Spleen (tissue), 11 donors: ENCODE measurements around the gene FOXI1. TPM values are rescaled to one million over a fixed set of nuclear protein-coding genes. Genes with fewer than 3 reads are reported as not detected.

Experiments used
- DNase-seq: peaks from one replicate; pipeline ENCODE4 v3.0.0-alpha.2; 2020
- H3K27ac ChIP-seq, 8 donors: fragments of 200-600 bp; sonication (generic) in 7 of 8; 1 replicate in 4 of 8; 2 replicates in 4 of 8; pipeline versions ENCODE4 v1.5.0 to v1.8.0; 2016 to 2021; ENCODE audit warnings: inconsistent platforms in 4 of 8, mild to moderate bottlenecking in 4 of 8, moderate library complexity in 1 of 8
- H3K27me3 ChIP-seq, 7 donors: fragments of 200-600 bp; sonication (generic) in 6 of 7; replicated peaks in 1 of 7; 1 replicate in 4 of 7; 2 replicates in 3 of 7; pipeline versions ENCODE4 v1.5.0 to v1.8.0; 2016 to 2021; ENCODE audit warnings: inconsistent platforms in 3 of 7, mild to moderate bottlenecking in 1 of 7
- H3K36me3 ChIP-seq, 6 donors: fragments of 200-600 bp; sonication (generic) in 5 of 6; 1 replicate in 4 of 6; 2 replicates in 2 of 6; pipeline versions ENCODE4 v1.5.0 to v1.8.0; 2016 to 2021; ENCODE audit warnings: inconsistent platforms in 2 of 6
- H3K4me1 ChIP-seq, 6 donors: fragments of 200-600 bp; sonication (generic) in 5 of 6; 1 replicate in 3 of 6; 2 replicates in 3 of 6; pipeline versions ENCODE4 v1.5.0 to v1.8.0; 2016 to 2021; ENCODE audit warnings: inconsistent platforms in 3 of 6
- H3K4me3 ChIP-seq, 8 donors: fragments of 200-600 bp; sonication (generic) in 7 of 8; 1 replicate in 4 of 8; 2 replicates in 4 of 8; pipeline versions ENCODE4 v1.5.0 to v1.8.0; 2016 to 2021; ENCODE audit warnings: inconsistent platforms in 4 of 8, mild to moderate bottlenecking in 4 of 8, moderate library complexity in 2 of 8
- H3K9me3 ChIP-seq, 8 donors: fragments of 200-600 bp; sonication (generic) in 7 of 8; 1 replicate in 4 of 8; 2 replicates in 4 of 8; pipeline versions ENCODE4 v1.5.0 to v1.8.0; 2016 to 2021; ENCODE audit warnings: inconsistent platforms in 4 of 8
- POLR2A ChIP-seq, 3 donors: fragments of 450-650 bp; IDR thresholded peaks; one replicate each; pipeline ENCODE4 v1.5.1; 2017; ENCODE audit warnings: antibody characterized with exemption in 3 of 3, mild to moderate bottlenecking in 1 of 3
- POLR2AphosphoS5 ChIP-seq, 3 donors: sonication (generic); formaldehyde crosslinking; IDR thresholded peaks; one replicate each; pipeline ENCODE4 v1.5.1; 2017; ENCODE audit warnings: antibody characterized with exemption in 3 of 3
- WGBS, 5 donors: extraction: QIAGEN DNeasy Blood & Tissue Kit in 3 of 5; methylation state at CpG; one replicate each; pipeline versions ENCODE4 v1.1.5 to v1.1.7; 2013 to 2018; 5-methylcytosine and 5-hydroxymethylcytosine counted together
- intact Hi-C: fragments of 100-400 bp; cut with DNase I; formaldehyde crosslinking; loops from one replicate; pipeline ENCODE4 v1.15.0; 2023; ENCODE audit warnings: low total_unique reads
- polyA plus RNA-seq, 3 donors: library from polyadenylated mRNA; stranded (reverse); fragments of 200-250 nt; gene quantifications; one replicate each; pipeline ENCODE4 v1.2.1, GENCODE V29; 2013
- total RNA-seq, 7 donors: library from RNA; depleted of rRNA in 3 of 7; stranded (reverse); fragments of >200 nt in 3 of 7; fragmentation: NEBNext Ultra II Directional in 4 of 7; extraction: Animal tissue kit (Norgen Biotek cat#: 25700) in 4 of 7; gene quantifications; one replicate each; pipeline versions ENCODE4 v1.1.0 to v1.2.1, GENCODE V29; 2016 to 2021
- TF ChIP-seq, protein P1 (sequence below), 11 experiments: fragments of 200-600 bp in 7 of 11; fragments of 450-650 bp in 4 of 11; sonication (generic) in 4 of 11; IDR thresholded peaks in 8 of 11; conservative IDR thresholded peaks in 3 of 11; 1 replicate in 7 of 11; 2 replicates in 4 of 11; pipeline versions ENCODE4 v1.4.0 to v1.8.0; 2016 to 2021; ENCODE audit warnings: antibody characterized with exemption in 11 of 11, inconsistent platforms in 4 of 11, mild to moderate bottlenecking in 1 of 11
- donor health status: healthy with polysubstance abuse.
- donor health status: DM: no; HTN: no; CAD: no; lungs with moderate emphysema.
- donor health status: DM: no; HTN: no; CAD: no.
- donor health status: Bipolar disorder and iron deficiency.
- donor health status: healthy.
- donor health status: DM: no; HTN: no; CAD: no.
- donor health status: DM: yes; HTN: yes; CAD: no.

Gene FOXI1
- total and polyA plus RNA-seq, 10 donors: not detected

DNA sequence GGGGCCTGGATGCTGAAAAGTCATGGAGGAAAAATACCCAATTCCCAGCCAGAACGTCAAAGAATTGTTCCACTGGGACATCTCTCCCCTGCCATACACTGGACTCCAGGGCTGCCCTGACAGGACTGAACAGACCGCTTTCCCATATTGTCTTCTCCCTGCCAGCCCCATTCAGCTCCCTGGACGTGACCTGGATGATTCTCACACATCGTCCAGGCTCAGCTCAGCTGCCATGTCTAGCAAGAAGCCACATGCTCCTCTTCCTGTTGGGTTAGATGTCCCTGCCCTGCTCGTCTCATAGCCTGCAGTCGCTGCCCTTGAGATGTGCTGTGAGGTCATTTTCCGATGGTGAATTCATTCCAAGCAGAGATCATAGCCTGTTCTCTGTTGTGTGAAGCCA lies 37.4 kb downstream of the FOXI1 start:
- H3K36me3 ChIP-seq: no peaks in the 10 kb centered on the region
- H3K27ac ChIP-seq: no peak overlapping the region
- H3K27me3 ChIP-seq: peaks cover 0 to 3% (median 0%) of the 10 kb centered on the region in 7 donors
- H3K4me1 ChIP-seq: no peaks in the 10 kb centered on the region
- H3K4me3 ChIP-seq: no peak overlapping the region
- 61 to 83% (median 78%) methylated on average over 7 of the region's 7 CpGs for WGBS, 5 donors
- TF ChIP-seq POLR2A (IDR thresholded peaks at IDR 0.05) (no peak), POLR2AphosphoS5 (IDR thresholded peaks at IDR 0.05) (no peak)
- TF ChIP-seq, protein P1, sequence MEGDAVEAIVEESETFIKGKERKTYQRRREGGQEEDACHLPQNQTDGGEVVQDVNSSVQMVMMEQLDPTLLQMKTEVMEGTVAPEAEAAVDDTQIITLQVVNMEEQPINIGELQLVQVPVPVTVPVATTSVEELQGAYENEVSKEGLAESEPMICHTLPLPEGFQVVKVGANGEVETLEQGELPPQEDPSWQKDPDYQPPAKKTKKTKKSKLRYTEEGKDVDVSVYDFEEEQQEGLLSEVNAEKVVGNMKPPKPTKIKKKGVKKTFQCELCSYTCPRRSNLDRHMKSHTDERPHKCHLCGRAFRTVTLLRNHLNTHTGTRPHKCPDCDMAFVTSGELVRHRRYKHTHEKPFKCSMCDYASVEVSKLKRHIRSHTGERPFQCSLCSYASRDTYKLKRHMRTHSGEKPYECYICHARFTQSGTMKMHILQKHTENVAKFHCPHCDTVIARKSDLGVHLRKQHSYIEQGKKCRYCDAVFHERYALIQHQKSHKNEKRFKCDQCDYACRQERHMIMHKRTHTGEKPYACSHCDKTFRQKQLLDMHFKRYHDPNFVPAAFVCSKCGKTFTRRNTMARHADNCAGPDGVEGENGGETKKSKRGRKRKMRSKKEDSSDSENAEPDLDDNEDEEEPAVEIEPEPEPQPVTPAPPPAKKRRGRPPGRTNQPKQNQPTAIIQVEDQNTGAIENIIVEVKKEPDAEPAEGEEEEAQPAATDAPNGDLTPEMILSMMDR (IDR thresholded peaks at IDR 0.05 in 8 of 11, conservative IDR thresholded peaks at IDR 0.05 in 3 of 11): no peak
- no peaks in the 10 kb centered on the region for H3K9me3 ChIP-seq
- no peak for DNase-seq
- intact Hi-C loops: no loop called here

DNA sequence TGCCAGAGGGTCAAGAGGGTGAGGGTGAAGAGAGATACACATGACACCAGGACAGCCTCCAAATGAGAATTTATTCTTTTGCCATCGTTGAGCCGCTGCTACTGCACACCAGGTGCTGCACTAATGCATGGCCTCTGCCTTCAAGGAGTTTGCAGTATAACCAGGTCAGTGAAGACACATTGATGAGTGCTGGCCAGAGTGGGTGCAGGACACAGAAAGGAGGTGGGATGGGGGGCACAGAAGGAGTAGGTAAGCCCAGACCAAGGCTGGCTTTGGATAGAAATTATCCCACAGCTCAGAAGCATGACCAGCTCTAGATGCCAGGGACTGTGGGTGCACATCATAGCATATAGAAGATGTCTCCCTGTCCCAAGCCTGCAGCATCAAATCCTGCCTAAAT lies 38.0 kb downstream of the FOXI1 start:
- H3K4me1 ChIP-seq: no peaks in the 10 kb centered on the region
- intact Hi-C loops: no loop called here
- peaks cover 0 to 3% (median 0%) of the 10 kb centered on the region in 7 donors for H3K27me3 ChIP-seq
- DNase-seq: no peak
- no peak overlapping the region for H3K27ac ChIP-seq
- H3K36me3 ChIP-seq: no peaks in the 10 kb centered on the region
- H3K4me3 ChIP-seq: no peak overlapping the region
- TF ChIP-seq POLR2A (IDR thresholded peaks at IDR 0.05): no peak
- TF ChIP-seq, protein P1 (IDR thresholded peaks at IDR 0.05 in 8 of 11, conservative IDR thresholded peaks at IDR 0.05 in 3 of 11): no peak
- TF ChIP-seq POLR2AphosphoS5 (IDR thresholded peaks at IDR 0.05): no peak
- no peaks in the 10 kb centered on the region for H3K9me3 ChIP-seq
- 88 to 94% (median 89%) methylated on average over 2 of the region's 2 CpGs for WGBS, 5 donors

DNA sequence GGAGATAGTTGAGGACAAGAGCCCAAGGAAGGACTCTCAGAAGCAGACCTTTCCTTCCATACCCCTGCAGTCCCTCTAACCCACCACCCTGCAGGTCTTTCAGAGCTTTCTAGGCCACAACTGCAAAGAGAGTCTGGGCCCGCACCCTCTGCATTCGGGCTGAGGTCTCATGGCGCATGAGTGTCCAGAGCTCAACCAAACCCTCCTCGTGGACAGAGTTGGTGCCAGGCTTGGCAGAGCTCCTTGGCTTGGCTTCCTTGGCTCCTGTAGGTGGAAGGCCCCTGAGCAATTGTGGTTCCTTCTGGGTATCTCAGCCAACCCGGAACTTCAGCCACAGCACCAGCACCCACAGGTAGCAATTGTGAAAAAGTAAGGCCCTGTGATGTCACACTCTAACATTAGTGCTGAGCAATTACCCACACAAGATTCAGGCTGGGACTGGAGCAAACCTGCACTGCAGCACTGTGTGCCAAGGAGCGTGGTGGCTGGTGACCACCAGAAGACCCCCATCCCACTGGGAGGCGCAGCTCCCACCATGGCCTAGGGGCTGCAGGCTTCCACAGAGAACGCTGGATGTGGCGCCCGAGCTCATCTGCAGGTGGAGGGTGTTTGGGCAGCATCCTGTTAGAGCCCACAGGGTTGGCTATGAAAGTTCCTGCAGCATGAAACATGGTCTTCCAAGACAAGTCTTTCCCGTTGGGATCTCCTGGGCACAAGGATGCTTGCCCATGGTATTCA lies 38.8 kb downstream of the FOXI1 start:
- H3K27me3 ChIP-seq: peaks cover 0 to 3% (median 0%) of the 10 kb centered on the region in 7 donors
- no peaks in the 10 kb centered on the region for H3K36me3 ChIP-seq
- WGBS, 5 donors: 82 to 95% (median 91%) methylated on average over 7 to 11 of the region's 11 CpGs
- DNase-seq: no peak
- H3K9me3 ChIP-seq: no peaks in the 10 kb centered on the region
- intact Hi-C loops: no loop called here
- no peak for TF ChIP-seq POLR2A (IDR thresholded peaks at IDR 0.05)
- TF ChIP-seq POLR2AphosphoS5 (IDR thresholded peaks at IDR 0.05): no peak
- TF ChIP-seq, protein P1 (IDR thresholded peaks at IDR 0.05 in 8 of 11, conservative IDR thresholded peaks at IDR 0.05 in 3 of 11): no peak
- H3K27ac ChIP-seq: no peak overlapping the region
- H3K4me3 ChIP-seq: no peak overlapping the region
- no peaks in the 10 kb centered on the region for H3K4me1 ChIP-seq

DNA sequence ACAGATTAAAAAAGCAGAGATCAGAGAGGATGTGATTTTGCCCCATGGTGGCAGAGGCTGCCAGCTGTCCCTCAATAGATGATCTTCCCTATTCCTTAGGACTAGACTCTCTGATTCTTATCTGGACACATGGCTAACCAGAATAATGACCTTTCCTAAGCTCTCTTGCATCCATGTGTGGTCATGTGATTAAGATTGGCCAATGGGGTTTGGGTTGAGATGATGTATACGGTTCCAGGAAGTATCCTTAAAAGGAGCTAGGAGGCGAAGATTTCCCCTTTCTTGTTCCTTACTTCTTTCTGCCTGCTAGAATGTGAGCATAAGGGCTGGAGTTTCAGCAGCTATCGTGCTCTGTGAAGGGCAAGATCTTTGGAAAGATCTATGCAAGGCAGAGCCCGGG lies 39.8 kb downstream of the FOXI1 start:
- intact Hi-C loops: no loop called here
- no peak for DNase-seq
- no peak for TF ChIP-seq POLR2AphosphoS5 (IDR thresholded peaks at IDR 0.05)
- TF ChIP-seq, protein P1 (IDR thresholded peaks at IDR 0.05 in 8 of 11, conservative IDR thresholded peaks at IDR 0.05 in 3 of 11): no peak
- no peak for TF ChIP-seq POLR2A (IDR thresholded peaks at IDR 0.05)
- H3K4me1 ChIP-seq: no peaks in the 10 kb centered on the region
- no peak overlapping the region for H3K27ac ChIP-seq
- H3K9me3 ChIP-seq: no peaks in the 10 kb centered on the region
- no peak overlapping the region for H3K4me3 ChIP-seq
- no peaks in the 10 kb centered on the region for H3K36me3 ChIP-seq
- 58 to 84% (median 67%) methylated on average over 4 of the region's 4 CpGs for WGBS, 5 donors
- H3K27me3 ChIP-seq: peaks cover 0 to 3% (median 0%) of the 10 kb centered on the region in 7 donors
